A549 (cell line): ENCODE measurements around the gene UIMC1.

ENCODE experiments used
- EP300 ChIP-seq, 2 experiments: fragments of >200 bp; sonication (Bioruptor Twin); formaldehyde crosslinking; IDR thresholded peaks; 2 replicates in 1 of 2; 3 replicates in 1 of 2; pipeline ENCODE4 v1.6.1; 2016 to 2017
- JUN ChIP-seq, 2 experiments: fragments of >200 bp; sonication (Bioruptor Twin); formaldehyde crosslinking; IDR thresholded peaks; 2 replicates in 1 of 2; 3 replicates in 1 of 2; pipeline ENCODE4 v1.6.1; 2016 to 2017
- TF ChIP-seq, protein P1 (sequence below): IDR thresholded peaks from 2 replicates; pipeline ENCODE4 v1.6.1; 2012; ENCODE audit warnings: low read depth, borderline replicate concordance
- TF ChIP-seq, protein P2 (sequence below): fragments of >200 bp; sonication (Bioruptor Twin); formaldehyde crosslinking; IDR thresholded peaks from 3 replicates; pipeline ENCODE4 v1.5.1; 2016

DNA sequence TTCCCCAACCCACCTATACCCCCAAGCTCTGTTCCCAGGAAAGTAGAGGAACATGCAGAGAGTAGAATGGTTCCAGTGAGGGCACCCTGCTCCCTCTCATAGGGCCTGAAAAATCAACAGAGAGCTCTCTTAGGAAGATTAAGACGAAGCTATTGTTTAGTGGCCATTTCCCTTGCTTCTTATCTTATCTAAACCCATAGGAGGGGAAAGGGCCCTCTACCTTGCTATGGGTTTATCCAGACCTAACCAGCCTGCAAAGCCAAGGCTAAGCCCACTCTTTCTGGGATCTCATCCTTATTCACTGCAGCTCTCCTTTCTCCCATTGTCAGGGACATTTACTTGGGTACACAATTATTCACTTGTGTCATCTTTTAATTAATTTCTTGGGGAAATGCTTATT lies 68.1 kb downstream of the UIMC1 start:
- TF ChIP-seq, protein P1, sequence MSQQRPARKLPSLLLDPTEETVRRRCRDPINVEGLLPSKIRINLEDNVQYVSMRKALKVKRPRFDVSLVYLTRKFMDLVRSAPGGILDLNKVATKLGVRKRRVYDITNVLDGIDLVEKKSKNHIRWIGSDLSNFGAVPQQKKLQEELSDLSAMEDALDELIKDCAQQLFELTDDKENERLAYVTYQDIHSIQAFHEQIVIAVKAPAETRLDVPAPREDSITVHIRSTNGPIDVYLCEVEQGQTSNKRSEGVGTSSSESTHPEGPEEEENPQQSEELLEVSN = no peak
- TF ChIP-seq EP300 (IDR thresholded peaks at IDR 0.05) = no peak
- TF ChIP-seq JUN (IDR thresholded peaks at IDR 0.05) = no peak
- TF ChIP-seq, protein P2, sequence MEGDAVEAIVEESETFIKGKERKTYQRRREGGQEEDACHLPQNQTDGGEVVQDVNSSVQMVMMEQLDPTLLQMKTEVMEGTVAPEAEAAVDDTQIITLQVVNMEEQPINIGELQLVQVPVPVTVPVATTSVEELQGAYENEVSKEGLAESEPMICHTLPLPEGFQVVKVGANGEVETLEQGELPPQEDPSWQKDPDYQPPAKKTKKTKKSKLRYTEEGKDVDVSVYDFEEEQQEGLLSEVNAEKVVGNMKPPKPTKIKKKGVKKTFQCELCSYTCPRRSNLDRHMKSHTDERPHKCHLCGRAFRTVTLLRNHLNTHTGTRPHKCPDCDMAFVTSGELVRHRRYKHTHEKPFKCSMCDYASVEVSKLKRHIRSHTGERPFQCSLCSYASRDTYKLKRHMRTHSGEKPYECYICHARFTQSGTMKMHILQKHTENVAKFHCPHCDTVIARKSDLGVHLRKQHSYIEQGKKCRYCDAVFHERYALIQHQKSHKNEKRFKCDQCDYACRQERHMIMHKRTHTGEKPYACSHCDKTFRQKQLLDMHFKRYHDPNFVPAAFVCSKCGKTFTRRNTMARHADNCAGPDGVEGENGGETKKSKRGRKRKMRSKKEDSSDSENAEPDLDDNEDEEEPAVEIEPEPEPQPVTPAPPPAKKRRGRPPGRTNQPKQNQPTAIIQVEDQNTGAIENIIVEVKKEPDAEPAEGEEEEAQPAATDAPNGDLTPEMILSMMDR = no peak
